ENCODE results near the gene KIF19. TPM values are rescaled to one million over a fixed set of nuclear protein-coding genes. Genes with fewer than 3 reads are reported as not detected.

Gene KIF19
- total RNA-seq, 1 experiment from 2014 or later: 0.15 TPM

DNA sequence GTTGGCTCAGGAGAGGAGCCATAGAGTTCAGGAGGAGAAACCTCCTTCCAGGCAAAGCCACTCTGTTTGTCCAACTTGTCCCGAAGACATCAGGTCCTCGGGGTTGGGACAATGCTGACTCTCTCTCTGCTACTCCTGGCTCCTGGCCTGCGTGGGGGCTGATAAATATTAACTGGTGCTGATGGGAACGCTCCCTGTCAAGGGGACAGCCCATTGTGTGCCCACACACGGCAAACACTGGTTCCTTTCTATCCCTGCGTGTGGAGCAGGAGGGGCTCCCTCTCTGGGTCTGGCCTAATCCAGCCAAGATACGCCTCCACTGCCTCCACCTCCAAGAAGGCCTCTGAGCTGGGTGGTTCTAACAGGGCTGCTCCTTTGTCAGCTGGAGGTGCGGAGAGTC, 4.4 kb downstream of the KIF19 start:
- RAD21 ChIA-PET (ENCODE audit: low non-redundant PET in 1 of 2, low total read pairs in 2 of 2, uncharacterized antibody in 2 of 2, unreplicated experiment in 2 of 2): no interaction called here
- DNase-seq (ENCODE audit: low read depth, low spot score): no peak
- BruUV-seq (replicated peaks): no TSS peak

DNA sequence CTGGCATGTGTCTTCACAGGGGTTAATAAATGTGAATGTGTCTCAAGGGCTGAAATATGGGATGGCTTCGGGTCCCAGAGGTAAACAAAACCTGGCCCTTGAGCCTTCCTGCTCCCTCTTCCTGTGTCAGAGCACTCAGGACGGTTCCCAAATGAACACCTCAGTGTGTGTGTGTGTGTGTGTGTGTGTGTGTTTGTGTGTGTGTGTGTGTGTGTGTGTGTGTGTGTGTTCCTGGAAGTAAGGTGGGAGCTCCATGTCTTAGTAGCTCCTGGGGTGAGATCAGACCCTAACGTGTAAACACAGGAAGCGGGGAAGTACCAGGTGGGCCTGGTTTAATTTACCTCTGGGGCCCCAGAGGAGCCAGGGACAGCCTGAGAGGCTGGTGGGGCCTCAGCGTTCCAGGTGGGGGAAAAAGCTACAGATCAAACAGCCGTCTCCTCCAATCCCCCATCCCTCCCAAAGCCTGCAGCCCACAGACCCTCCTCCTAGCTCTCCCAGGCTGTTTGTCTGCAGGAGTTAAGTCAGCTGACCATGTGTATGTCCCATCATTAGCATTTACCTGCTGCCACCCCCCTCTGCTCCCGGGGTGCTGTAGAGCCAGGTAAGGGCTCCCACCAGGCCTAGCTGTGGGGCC, 6.1 kb downstream of the KIF19 start:
- ChIA-PET RAD21 (ENCODE audit: low non-redundant PET in 1 of 2, low total read pairs in 2 of 2, uncharacterized antibody in 2 of 2, unreplicated experiment in 2 of 2) (no interaction called here), CTCF (no interaction called here), POLR2A (no interaction called here)
- Histone ChIP-seq H3K9ac (ENCODE audit: low read length) (no peak overlapping the region), H2AFZ (ENCODE audit: low read depth, low read length, poor library complexity, severe bottlenecking) (no peak overlapping the region), H3K4me2 (ENCODE audit: low read length) (no peak overlapping the region), H3K4me1 (ENCODE audit: control insufficient read depth in 1 of 2, insufficient read depth in 2 of 2, low read length in 2 of 2) (no peaks in the 10 kb centered on the region), H3K4me3 (replicated peaks in 1 of 2; ENCODE audit: low read depth in 1 of 2, low read length in 2 of 2) (no peak overlapping the region), H3K27me3 (ENCODE audit: insufficient read depth, low read length) (no peaks in the 10 kb centered on the region; the same call in 1 of the 2 replicates), H3K9me3 (ENCODE audit: control insufficient read depth in 1 of 2, insufficient read depth in 1 of 2, low read depth in 1 of 2, low read length in 2 of 2) (no peaks in the 10 kb centered on the region), H3K9me2 (ENCODE audit: insufficient read depth) (no peaks in the 10 kb centered on the region), H3K36me3 (ENCODE audit: control insufficient read depth in 1 of 2, insufficient read depth in 2 of 2, low read length in 2 of 2) (no peaks in the 10 kb centered on the region), H4K20me1 (ENCODE audit: insufficient read depth) (no peaks in the 10 kb centered on the region), H3K27ac (ENCODE audit: low read depth, low read length) (no peak overlapping the region), H3K79me2 (ENCODE audit: insufficient read depth, low read length) (no peaks in the 10 kb centered on the region)
- DNase-seq (ENCODE audit: low read depth, low spot score) (no peak), ATAC-seq (no peak)
- intact Hi-C loops (cut with micrococcal nuclease): no loop called here
- no TSS peak for BruUV-seq (replicated peaks)
- TF ChIP-seq, protein P1, sequence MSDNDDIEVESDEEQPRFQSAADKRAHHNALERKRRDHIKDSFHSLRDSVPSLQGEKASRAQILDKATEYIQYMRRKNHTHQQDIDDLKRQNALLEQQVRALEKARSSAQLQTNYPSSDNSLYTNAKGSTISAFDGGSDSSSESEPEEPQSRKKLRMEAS (IDR thresholded peaks at IDR 0.05): no peak
- TF ChIP-seq EZH2phosphoT487 (IDR thresholded peaks at IDR 0.05; ENCODE audit: borderline replicate concordance) (no peak), YY1 (IDR thresholded peaks at IDR 0.05; ENCODE audit: extremely low read depth, insufficient replicate concordance, low read depth, low read length) (no peak), RAD21 (IDR thresholded peaks at IDR 0.05; ENCODE audit: low read depth) (no peak), SIN3A (IDR thresholded peaks at IDR 0.05; ENCODE audit: low read depth) (no peak), POLR2A (IDR thresholded peaks at IDR 0.05; ENCODE audit: borderline replicate concordance, extremely low read depth, insufficient read depth, insufficient read length) (no peak), EGR1 (IDR thresholded peaks at IDR 0.05; ENCODE audit: low read depth) (no peak), JUND (IDR thresholded peaks at IDR 0.05) (no peak), SRF (IDR thresholded peaks at IDR 0.05; ENCODE audit: low read depth) (no peak), SP1 (IDR thresholded peaks at IDR 0.05; ENCODE audit: low read depth) (no peak), FOSL1 (IDR thresholded peaks at IDR 0.05; ENCODE audit: low read depth) (no peak)
- TF ChIP-seq, protein P2, sequence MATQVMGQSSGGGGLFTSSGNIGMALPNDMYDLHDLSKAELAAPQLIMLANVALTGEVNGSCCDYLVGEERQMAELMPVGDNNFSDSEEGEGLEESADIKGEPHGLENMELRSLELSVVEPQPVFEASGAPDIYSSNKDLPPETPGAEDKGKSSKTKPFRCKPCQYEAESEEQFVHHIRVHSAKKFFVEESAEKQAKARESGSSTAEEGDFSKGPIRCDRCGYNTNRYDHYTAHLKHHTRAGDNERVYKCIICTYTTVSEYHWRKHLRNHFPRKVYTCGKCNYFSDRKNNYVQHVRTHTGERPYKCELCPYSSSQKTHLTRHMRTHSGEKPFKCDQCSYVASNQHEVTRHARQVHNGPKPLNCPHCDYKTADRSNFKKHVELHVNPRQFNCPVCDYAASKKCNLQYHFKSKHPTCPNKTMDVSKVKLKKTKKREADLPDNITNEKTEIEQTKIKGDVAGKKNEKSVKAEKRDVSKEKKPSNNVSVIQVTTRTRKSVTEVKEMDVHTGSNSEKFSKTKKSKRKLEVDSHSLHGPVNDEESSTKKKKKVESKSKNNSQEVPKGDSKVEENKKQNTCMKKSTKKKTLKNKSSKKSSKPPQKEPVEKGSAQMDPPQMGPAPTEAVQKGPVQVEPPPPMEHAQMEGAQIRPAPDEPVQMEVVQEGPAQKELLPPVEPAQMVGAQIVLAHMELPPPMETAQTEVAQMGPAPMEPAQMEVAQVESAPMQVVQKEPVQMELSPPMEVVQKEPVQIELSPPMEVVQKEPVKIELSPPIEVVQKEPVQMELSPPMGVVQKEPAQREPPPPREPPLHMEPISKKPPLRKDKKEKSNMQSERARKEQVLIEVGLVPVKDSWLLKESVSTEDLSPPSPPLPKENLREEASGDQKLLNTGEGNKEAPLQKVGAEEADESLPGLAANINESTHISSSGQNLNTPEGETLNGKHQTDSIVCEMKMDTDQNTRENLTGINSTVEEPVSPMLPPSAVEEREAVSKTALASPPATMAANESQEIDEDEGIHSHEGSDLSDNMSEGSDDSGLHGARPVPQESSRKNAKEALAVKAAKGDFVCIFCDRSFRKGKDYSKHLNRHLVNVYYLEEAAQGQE (IDR thresholded peaks at IDR 0.05; ENCODE audit: low read depth): no peak
- TF ChIP-seq, protein P3, sequence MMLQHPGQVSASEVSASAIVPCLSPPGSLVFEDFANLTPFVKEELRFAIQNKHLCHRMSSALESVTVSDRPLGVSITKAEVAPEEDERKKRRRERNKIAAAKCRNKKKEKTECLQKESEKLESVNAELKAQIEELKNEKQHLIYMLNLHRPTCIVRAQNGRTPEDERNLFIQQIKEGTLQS (IDR thresholded peaks at IDR 0.05): no peak

More for the DNA sequence above, 4.4 kb downstream of the KIF19 start:
- intact Hi-C loops (cut with micrococcal nuclease): no loop called here
- TF ChIP-seq CEBPB (IDR thresholded peaks at IDR 0.05; ENCODE audit: low read depth) (no peak), RAD21 (IDR thresholded peaks at IDR 0.05; ENCODE audit: low read depth) (no peak), EZH2phosphoT487 (IDR thresholded peaks at IDR 0.05; ENCODE audit: borderline replicate concordance) (no peak), FOSL1 (IDR thresholded peaks at IDR 0.05; ENCODE audit: low read depth) (no peak), JUND (IDR thresholded peaks at IDR 0.05) (no peak), SP1 (IDR thresholded peaks at IDR 0.05; ENCODE audit: low read depth) (no peak), SRF (IDR thresholded peaks at IDR 0.05; ENCODE audit: low read depth) (no peak), EGR1 (IDR thresholded peaks at IDR 0.05; ENCODE audit: low read depth) (no peak), EZH2 (IDR thresholded peaks at IDR 0.05) (no peak), CBX3 (IDR thresholded peaks at IDR 0.05; ENCODE audit: low read depth) (no peak), SIN3A (IDR thresholded peaks at IDR 0.05; ENCODE audit: low read depth) (no peak)
- TF ChIP-seq, protein P1 (IDR thresholded peaks at IDR 0.05): no peak
- ChIA-PET POLR2A (no interaction called here), CTCF (no interaction called here)
- no peaks in the 10 kb centered on the region; the same call in 1 of the 2 replicates for H3K27me3 ChIP-seq (ENCODE audit: insufficient read depth, low read length)
- H4K20me1 ChIP-seq (ENCODE audit: insufficient read depth): no peaks in the 10 kb centered on the region
- H3K4me2 ChIP-seq (ENCODE audit: low read length): no peak overlapping the region
- no peaks in the 10 kb centered on the region for H3K36me3 ChIP-seq (ENCODE audit: control insufficient read depth in 1 of 2, insufficient read depth in 2 of 2, low read length in 2 of 2)
- H2AFZ ChIP-seq (ENCODE audit: low read depth, low read length, poor library complexity, severe bottlenecking): no peak overlapping the region
- no peaks in the 10 kb centered on the region for H3K79me2 ChIP-seq (ENCODE audit: insufficient read depth, low read length)
- H3K9me2 ChIP-seq (ENCODE audit: insufficient read depth): no peaks in the 10 kb centered on the region
- H3K9ac ChIP-seq (ENCODE audit: low read length): no peak overlapping the region
- no peaks in the 10 kb centered on the region for H3K9me3 ChIP-seq (ENCODE audit: control insufficient read depth in 1 of 2, insufficient read depth in 1 of 2, low read depth in 1 of 2, low read length in 2 of 2)
- no peak overlapping the region for H3K27ac ChIP-seq (ENCODE audit: low read depth, low read length)
- no peak overlapping the region for H3K4me3 ChIP-seq (replicated peaks in 1 of 2; ENCODE audit: low read depth in 1 of 2, low read length in 2 of 2)
- ATAC-seq: no peak
- H3K4me1 ChIP-seq (ENCODE audit: control insufficient read depth in 1 of 2, insufficient read depth in 2 of 2, low read length in 2 of 2): no peaks in the 10 kb centered on the region
